ENCODE data around the gene DRAP1.

DNA sequence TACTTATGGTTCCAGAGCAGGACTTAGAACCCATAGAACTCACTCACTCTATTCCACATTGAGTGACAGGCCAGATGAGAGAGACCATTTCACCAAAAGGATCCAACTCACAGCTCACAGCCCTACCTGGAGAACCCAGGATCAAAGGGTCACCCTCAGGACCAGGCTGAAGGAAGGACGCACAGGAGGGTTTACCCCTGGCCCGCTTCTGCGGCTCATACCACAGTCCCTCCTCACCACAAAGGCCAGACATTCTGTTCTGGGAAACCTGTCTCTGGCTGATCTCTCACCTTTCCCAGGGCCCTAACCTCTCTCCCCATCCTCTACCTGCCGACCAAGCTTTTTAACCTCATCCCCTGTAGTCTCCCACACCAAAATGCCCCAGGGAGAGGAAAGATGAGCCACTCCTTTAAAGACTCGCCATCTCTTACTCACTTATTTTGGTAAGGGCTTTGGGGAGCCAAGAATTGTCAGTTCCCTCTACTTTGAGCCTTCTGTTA, 23.7 kb upstream of the DRAP1 start:
- TF ChIP-seq, protein P1, sequence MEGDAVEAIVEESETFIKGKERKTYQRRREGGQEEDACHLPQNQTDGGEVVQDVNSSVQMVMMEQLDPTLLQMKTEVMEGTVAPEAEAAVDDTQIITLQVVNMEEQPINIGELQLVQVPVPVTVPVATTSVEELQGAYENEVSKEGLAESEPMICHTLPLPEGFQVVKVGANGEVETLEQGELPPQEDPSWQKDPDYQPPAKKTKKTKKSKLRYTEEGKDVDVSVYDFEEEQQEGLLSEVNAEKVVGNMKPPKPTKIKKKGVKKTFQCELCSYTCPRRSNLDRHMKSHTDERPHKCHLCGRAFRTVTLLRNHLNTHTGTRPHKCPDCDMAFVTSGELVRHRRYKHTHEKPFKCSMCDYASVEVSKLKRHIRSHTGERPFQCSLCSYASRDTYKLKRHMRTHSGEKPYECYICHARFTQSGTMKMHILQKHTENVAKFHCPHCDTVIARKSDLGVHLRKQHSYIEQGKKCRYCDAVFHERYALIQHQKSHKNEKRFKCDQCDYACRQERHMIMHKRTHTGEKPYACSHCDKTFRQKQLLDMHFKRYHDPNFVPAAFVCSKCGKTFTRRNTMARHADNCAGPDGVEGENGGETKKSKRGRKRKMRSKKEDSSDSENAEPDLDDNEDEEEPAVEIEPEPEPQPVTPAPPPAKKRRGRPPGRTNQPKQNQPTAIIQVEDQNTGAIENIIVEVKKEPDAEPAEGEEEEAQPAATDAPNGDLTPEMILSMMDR (IDR thresholded peaks at IDR 0.05) = no peak
- TF ChIP-seq POLR2A (IDR thresholded peaks at IDR 0.05) (no peak), EP300 (IDR thresholded peaks at IDR 0.05) (no peak)
